ENCODE measurements around the gene C20orf144. TPM values are rescaled to one million over a fixed set of nuclear protein-coding genes. Genes with fewer than 3 reads are reported as not detected.

The C20orf144 gene
- total and polyA plus RNA-seq, 9 of the 15 experiments (the other 6 are each of a cell fraction or from before 2014, with no cell fraction given) = 0.04 to 0.23 (median 0.11) TPM; not detected in 2

GRCh38 chr20:33653218-33653899 lies 8.8 kb upstream of the C20orf144 start (continued):
- TF ChIP-seq MXD1 (CRISPR knock-in tag; IDR thresholded peaks at IDR 0.05; ENCODE audit: borderline replicate concordance, poor library complexity, severe bottlenecking) (no peak), NR2F6 (CRISPR knock-in tag; IDR thresholded peaks at IDR 0.05) (no peak), RBFOX2 (IDR thresholded peaks at IDR 0.05; ENCODE audit: low read depth, low read length) (no peak), SMAD2 (IDR thresholded peaks at IDR 0.05; ENCODE audit: low read depth, low read length) (no peak), HMGXB4 (CRISPR knock-in tag; IDR thresholded peaks at IDR 0.05) (no peak), ZBTB8A (IDR thresholded peaks at IDR 0.05; ENCODE audit: partially characterized antibody) (no peak), SMC3 (conservative IDR thresholded peaks at IDR 0.05; ENCODE audit: insufficient read depth, low read depth, low read length) (peak; percentile 93), ZBTB7A (IDR thresholded peaks at IDR 0.05; ENCODE audit: borderline replicate concordance, control insufficient read depth, low read depth, low read length) (peak; percentile 35; the same call in 1 of the 2 replicates)
- TF ChIP-seq, protein P1, sequence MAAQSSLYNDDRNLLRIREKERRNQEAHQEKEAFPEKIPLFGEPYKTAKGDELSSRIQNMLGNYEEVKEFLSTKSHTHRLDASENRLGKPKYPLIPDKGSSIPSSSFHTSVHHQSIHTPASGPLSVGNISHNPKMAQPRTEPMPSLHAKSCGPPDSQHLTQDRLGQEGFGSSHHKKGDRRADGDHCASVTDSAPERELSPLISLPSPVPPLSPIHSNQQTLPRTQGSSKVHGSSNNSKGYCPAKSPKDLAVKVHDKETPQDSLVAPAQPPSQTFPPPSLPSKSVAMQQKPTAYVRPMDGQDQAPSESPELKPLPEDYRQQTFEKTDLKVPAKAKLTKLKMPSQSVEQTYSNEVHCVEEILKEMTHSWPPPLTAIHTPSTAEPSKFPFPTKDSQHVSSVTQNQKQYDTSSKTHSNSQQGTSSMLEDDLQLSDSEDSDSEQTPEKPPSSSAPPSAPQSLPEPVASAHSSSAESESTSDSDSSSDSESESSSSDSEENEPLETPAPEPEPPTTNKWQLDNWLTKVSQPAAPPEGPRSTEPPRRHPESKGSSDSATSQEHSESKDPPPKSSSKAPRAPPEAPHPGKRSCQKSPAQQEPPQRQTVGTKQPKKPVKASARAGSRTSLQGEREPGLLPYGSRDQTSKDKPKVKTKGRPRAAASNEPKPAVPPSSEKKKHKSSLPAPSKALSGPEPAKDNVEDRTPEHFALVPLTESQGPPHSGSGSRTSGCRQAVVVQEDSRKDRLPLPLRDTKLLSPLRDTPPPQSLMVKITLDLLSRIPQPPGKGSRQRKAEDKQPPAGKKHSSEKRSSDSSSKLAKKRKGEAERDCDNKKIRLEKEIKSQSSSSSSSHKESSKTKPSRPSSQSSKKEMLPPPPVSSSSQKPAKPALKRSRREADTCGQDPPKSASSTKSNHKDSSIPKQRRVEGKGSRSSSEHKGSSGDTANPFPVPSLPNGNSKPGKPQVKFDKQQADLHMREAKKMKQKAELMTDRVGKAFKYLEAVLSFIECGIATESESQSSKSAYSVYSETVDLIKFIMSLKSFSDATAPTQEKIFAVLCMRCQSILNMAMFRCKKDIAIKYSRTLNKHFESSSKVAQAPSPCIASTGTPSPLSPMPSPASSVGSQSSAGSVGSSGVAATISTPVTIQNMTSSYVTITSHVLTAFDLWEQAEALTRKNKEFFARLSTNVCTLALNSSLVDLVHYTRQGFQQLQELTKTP (IDR thresholded peaks at IDR 0.05; ENCODE audit: low read depth in 1 of 2, partially characterized antibody in 2 of 2) = peak in 1 of 2 experiments; percentile 12
- TF ChIP-seq, protein P2, sequence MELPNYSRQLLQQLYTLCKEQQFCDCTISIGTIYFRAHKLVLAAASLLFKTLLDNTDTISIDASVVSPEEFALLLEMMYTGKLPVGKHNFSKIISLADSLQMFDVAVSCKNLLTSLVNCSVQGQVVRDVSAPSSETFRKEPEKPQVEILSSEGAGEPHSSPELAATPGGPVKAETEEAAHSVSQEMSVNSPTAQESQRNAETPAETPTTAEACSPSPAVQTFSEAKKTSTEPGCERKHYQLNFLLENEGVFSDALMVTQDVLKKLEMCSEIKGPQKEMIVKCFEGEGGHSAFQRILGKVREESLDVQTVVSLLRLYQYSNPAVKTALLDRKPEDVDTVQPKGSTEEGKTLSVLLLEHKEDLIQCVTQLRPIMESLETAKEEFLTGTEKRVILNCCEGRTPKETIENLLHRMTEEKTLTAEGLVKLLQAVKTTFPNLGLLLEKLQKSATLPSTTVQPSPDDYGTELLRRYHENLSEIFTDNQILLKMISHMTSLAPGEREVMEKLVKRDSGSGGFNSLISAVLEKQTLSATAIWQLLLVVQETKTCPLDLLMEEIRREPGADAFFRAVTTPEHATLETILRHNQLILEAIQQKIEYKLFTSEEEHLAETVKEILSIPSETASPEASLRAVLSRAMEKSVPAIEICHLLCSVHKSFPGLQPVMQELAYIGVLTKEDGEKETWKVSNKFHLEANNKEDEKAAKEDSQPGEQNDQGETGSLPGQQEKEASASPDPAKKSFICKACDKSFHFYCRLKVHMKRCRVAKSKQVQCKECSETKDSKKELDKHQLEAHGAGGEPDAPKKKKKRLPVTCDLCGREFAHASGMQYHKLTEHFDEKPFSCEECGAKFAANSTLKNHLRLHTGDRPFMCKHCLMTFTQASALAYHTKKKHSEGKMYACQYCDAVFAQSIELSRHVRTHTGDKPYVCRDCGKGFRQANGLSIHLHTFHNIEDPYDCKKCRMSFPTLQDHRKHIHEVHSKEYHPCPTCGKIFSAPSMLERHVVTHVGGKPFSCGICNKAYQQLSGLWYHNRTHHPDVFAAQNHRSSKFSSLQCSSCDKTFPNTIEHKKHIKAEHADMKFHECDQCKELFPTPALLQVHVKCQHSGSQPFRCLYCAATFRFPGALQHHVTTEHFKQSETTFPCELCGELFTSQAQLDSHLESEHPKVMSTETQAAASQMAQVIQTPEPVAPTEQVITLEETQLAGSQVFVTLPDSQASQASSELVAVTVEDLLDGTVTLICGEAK (IDR thresholded peaks at IDR 0.05) = no peak
- TF ChIP-seq, protein P2 (CRISPR knock-in tag; IDR thresholded peaks at IDR 0.05) = no peak

Measured in K562 (cell line).